Activated CD4-positive, CD25-positive, alpha-beta regulatory T cell treated with anti-CD3 and anti-CD28 coated beads, Interleukin-2, amount 50 U/mL, for 72 hours (primary cell): ENCODE measurements around the gene HTRA2.
"Not testable (repeated sequence)": the region's sequence is repeated elsewhere in the genome, so short reads cannot be mapped to it uniquely, and the experiment has no call there.

ENCODE experiments used
- DNase-seq: peaks from one replicate; pipeline ENCODE4 v3.0.0; 2021

Gene HTRA2

GRCh38 chr2:74529357-74530238 lies at the start of gene HTRA2, which contains the start of gene AUP1:
Gene HTRA2 (plus strand): TSS chr2:74529933. CDS start chr2:74530007, 74 bp downstream.
Gene AUP1 (minus strand): TSS chr2:74529706. CDS start chr2:74529629, 77 bp downstream.
- DNase-seq: peak; percentile 84

- DNase-seq: no peak
Observed at GRCh38 chr2:74481431-74481830, 48.3 kb upstream of the HTRA2 start.

- DNase-seq: peak; percentile 71
Observed at GRCh38 chr2:74481961-74482800, 47.6 kb upstream of the HTRA2 start.

- peak; percentile 90 for DNase-seq
Observed at GRCh38 chr2:74482801-74483674, 46.7 kb upstream of the HTRA2 start, which contains the start of the genes CCDC142 and TTC31. Gene CCDC142 (minus strand): TSS chr2:74482998. CDS start chr2:74482837, 161 bp downstream. Gene TTC31 (plus strand): TSS chr2:74483081. CDS start chr2:74483096, 15 bp downstream.

- not testable (repeated sequence) for DNase-seq
Observed at GRCh38 chr2:74483675-74484164, 46.0 kb upstream of the HTRA2 start.

GRCh38 chr2:74486141-74486540 lies 43.6 kb upstream of the HTRA2 start:
- DNase-seq: no peak

GRCh38 chr2:74488643-74489481 lies 40.9 kb upstream of the HTRA2 start:
- no peak for DNase-seq

- no peak for DNase-seq
Observed at GRCh38 chr2:74489906-74490305, 39.8 kb upstream of the HTRA2 start.

GRCh38 chr2:74491648-74492544 lies 37.8 kb upstream of the HTRA2 start:
- DNase-seq: no peak

GRCh38 chr2:74493546-74493945 lies 36.2 kb upstream of the HTRA2 start:
- no peak for DNase-seq

- no peak for DNase-seq
Observed at GRCh38 chr2:74495440-74495839, 34.3 kb upstream of the HTRA2 start.

- DNase-seq: no peak
Observed at GRCh38 chr2:74496997-74497776, 32.5 kb upstream of the HTRA2 start.

- peak; percentile 56 for DNase-seq
Observed at GRCh38 chr2:74497777-74498499, 31.8 kb upstream of the HTRA2 start.

- no peak for DNase-seq
Observed at GRCh38 chr2:74498500-74499266, 31.1 kb upstream of the HTRA2 start.

GRCh38 chr2:74499267-74499939 lies 30.3 kb upstream of the HTRA2 start, which contains the start of gene LBX2:
Gene LBX2 (minus strand): TSS chr2:74499603. CDS start chr2:74499537, 66 bp downstream.
- no peak for DNase-seq

- DNase-seq: no peak
Observed at GRCh38 chr2:74499940-74500577, 29.7 kb upstream of the HTRA2 start.

- DNase-seq: no peak
Observed at GRCh38 chr2:74500578-74500946, 29.2 kb upstream of the HTRA2 start.
